ENCODE results near the gene SF3B6. TPM values are rescaled to one million over a fixed set of nuclear protein-coding genes. Genes with fewer than 3 reads are reported as not detected.
A peak's percentile ranks its signal among the peaks of the same experiment; 100 is the strongest.

SF3B6 gene
- total and polyA plus RNA-seq, 2 donors (not counting 3 experiments of a cell fraction or from before 2014, with no cell fraction given) = 105 to 150 TPM

- H3K79me2 ChIP-seq (ENCODE audit: control insufficient read depth, insufficient read depth, low read length) = peaks cover 6% of the 10 kb centered on the region
- H4K20me1 ChIP-seq (replicated peaks; ENCODE audit: control insufficient read depth, extremely low read depth, insufficient read depth, low read length) = no peaks in the 10 kb centered on the region
- H3K4me3 ChIP-seq (replicated peaks in 1 of 3; ENCODE audit: insufficient read depth in 1 of 3, low read depth in 1 of 3, low read length in 3 of 3) = peak within 1 kb of the TSS; percentile 53 to 85 (median 73)
- no TSS peak for BruUV-seq (replicated peaks)
- FAIRE-seq = peak; percentile 96
- no peaks in the 10 kb centered on the region for H3K9me3 ChIP-seq (replicated peaks; ENCODE audit: control insufficient read depth, insufficient read depth, low read length)
- peak; percentile 93 for DNase-seq (ENCODE audit: low read depth, low spot score)
- ChIA-PET POLR2A (interaction anchor here (1.1 to 1.4 kb wide), 6 partner anchors 9 to 260 kb away, joined by 3 to 13 read pairs (median 6); partner anchors contain the start of genes ATAD2B, SF3B6 and WDCP), CTCF (interaction anchor here (0.6 to 3.5 kb wide), 39 partner anchors 8 to 743 kb away, joined by 3 to 68 read pairs (median 5); partner anchors contain the start of genes ATAD2B, FAM228B, FKBP1B and PFN4)
- no peaks in the 10 kb centered on the region for H3K27me3 ChIP-seq (ENCODE audit: control insufficient read depth in 2 of 2, insufficient read depth in 2 of 2, low read length in 2 of 2)
- peak within 1 kb of the TSS; percentile 95 for H3K4me2 ChIP-seq (ENCODE audit: insufficient read depth, low read length)
- H3K4me1 ChIP-seq (ENCODE audit: control insufficient read depth, extremely low read depth, insufficient read depth, low read length) = peaks cover 16% of the 10 kb centered on the region
- H3K9me1 ChIP-seq (replicated peaks; ENCODE audit: control insufficient read depth, extremely low read depth, insufficient read depth, low read length) = no peaks in the 10 kb centered on the region
- peaks cover 7 to 9% of the 10 kb centered on the region in 2 experiments for H3K36me3 ChIP-seq (ENCODE audit: control insufficient read depth in 2 of 2, extremely low read depth in 1 of 2, insufficient read depth in 2 of 2, low read length in 2 of 2)
- H3K27ac ChIP-seq (ENCODE audit: insufficient read depth, low read depth, low read length) = peak within 1 kb of the TSS; percentile 66
- TF ChIP-seq POLR2A (IDR thresholded peaks at IDR 0.05; ENCODE audit: low read depth, low read length) = peak; percentile 96
- TF ChIP-seq, protein P1, sequence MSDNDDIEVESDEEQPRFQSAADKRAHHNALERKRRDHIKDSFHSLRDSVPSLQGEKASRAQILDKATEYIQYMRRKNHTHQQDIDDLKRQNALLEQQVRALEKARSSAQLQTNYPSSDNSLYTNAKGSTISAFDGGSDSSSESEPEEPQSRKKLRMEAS (IDR thresholded peaks at IDR 0.05; ENCODE audit: insufficient read depth, insufficient read length) = peak; percentile 29
- TF ChIP-seq, protein P2, sequence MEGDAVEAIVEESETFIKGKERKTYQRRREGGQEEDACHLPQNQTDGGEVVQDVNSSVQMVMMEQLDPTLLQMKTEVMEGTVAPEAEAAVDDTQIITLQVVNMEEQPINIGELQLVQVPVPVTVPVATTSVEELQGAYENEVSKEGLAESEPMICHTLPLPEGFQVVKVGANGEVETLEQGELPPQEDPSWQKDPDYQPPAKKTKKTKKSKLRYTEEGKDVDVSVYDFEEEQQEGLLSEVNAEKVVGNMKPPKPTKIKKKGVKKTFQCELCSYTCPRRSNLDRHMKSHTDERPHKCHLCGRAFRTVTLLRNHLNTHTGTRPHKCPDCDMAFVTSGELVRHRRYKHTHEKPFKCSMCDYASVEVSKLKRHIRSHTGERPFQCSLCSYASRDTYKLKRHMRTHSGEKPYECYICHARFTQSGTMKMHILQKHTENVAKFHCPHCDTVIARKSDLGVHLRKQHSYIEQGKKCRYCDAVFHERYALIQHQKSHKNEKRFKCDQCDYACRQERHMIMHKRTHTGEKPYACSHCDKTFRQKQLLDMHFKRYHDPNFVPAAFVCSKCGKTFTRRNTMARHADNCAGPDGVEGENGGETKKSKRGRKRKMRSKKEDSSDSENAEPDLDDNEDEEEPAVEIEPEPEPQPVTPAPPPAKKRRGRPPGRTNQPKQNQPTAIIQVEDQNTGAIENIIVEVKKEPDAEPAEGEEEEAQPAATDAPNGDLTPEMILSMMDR (IDR thresholded peaks at IDR 0.05; ENCODE audit: extremely low read depth in 1 of 2, insufficient read depth in 1 of 2, low read depth in 1 of 2, low read length in 2 of 2) = peak; percentile 92 to 99
- TF ChIP-seq GATA2 (IDR thresholded peaks at IDR 0.05; ENCODE audit: insufficient read depth, insufficient read length, low read depth, low read length) = no peak
- intact Hi-C loops (cut with micrococcal nuclease) (loop anchor here (1.0 to 5.0 kb wide), 10 partner anchors 8 to 298 kb away; partner anchors contain the start of genes ATAD2B, FAM228B, PFN4 and SF3B6), dilution Hi-C loops (cut with MboI; ENCODE audit: extremely low pct_ligation_motif_present, low sequenced_read_pairs) (no loop called here)
- peak within 1 kb of the TSS; percentile 96 for H2AFZ ChIP-seq (ENCODE audit: low read depth, low read length)
- H3K9ac ChIP-seq (replicated peaks; ENCODE audit: extremely low read depth, insufficient read depth, low read length) = peak within 1 kb of the TSS; percentile 84
These were observed 8.5 kb upstream of the SF3B6 start, which contains the start of gene TP53I3 for GRCh38 chr2:24084386-24085199. Gene TP53I3 (minus strand): TSS chr2:24084834. CDS start chr2:24084326, 508 bp downstream.

Measured in endothelial cell of umbilical vein (primary cell).